H9 (cell line): ENCODE data around the gene CDH13. TPM values are rescaled to one million over a fixed set of nuclear protein-coding genes. Genes with fewer than 3 reads are reported as not detected.

Experiments used
- DNase-seq: peaks from one replicate; pipeline ENCODE4 v3.0.0-alpha.2; 2017
- H2AFZ ChIP-seq: one replicate; pipeline ENCODE4 v1.6.1; 2013; ENCODE audit warnings: mild to moderate bottlenecking, low read length, control low read depth, moderate library complexity
- H2AK5ac ChIP-seq: 2 replicates; pipeline ENCODE4 v1.6.1; 2013; ENCODE audit warnings: low read length, control low read depth, mixed read lengths; ENCODE audit not compliant: insufficient read length
- H2BK120ac ChIP-seq: one replicate; pipeline ENCODE4 v1.6.1; 2013; ENCODE audit warnings: low read depth, mild to moderate bottlenecking, low read length, control low read depth, inconsistent platforms; ENCODE audit not compliant: poor library complexity, severe bottlenecking
- H2BK12ac ChIP-seq: 2 replicates; pipeline ENCODE4 v1.6.1; 2013; ENCODE audit warnings: low read length, control low read depth, mixed read lengths, low read depth; ENCODE audit not compliant: insufficient read length
- H2BK15ac ChIP-seq: 2 replicates; pipeline ENCODE4 v1.6.1; 2013; ENCODE audit warnings: low read depth, low read length, control low read depth
- H2BK20ac ChIP-seq: one replicate; pipeline ENCODE4 v1.6.1; 2013; ENCODE audit warnings: low read depth, mild to moderate bottlenecking, low read length, control low read depth, inconsistent platforms; ENCODE audit not compliant: poor library complexity, severe bottlenecking
- H2BK5ac ChIP-seq: 2 replicates; pipeline ENCODE4 v1.6.1; 2013; ENCODE audit warnings: low read length, control low read depth, mixed read lengths; ENCODE audit not compliant: insufficient read length
- H3K14ac ChIP-seq: 2 replicates; pipeline ENCODE4 v1.6.1; 2013; ENCODE audit warnings: low read length, control low read depth; ENCODE audit not compliant: insufficient read depth
- H3K18ac ChIP-seq: 2 replicates; pipeline ENCODE4 v1.6.1; 2013; ENCODE audit warnings: low read depth, mild to moderate bottlenecking, mixed read lengths, low read length, control low read depth; ENCODE audit not compliant: insufficient read length
- H3K23ac ChIP-seq: 2 replicates; pipeline ENCODE4 v1.6.1; 2013; ENCODE audit warnings: low read length, control low read depth, mixed read lengths, low read depth; ENCODE audit not compliant: insufficient read length
- H3K23me2 ChIP-seq: 2 replicates; pipeline ENCODE4 v1.6.1; 2013; ENCODE audit warnings: low read depth, mild to moderate bottlenecking, mixed read lengths, low read length, control low read depth; ENCODE audit not compliant: insufficient read length, poor library complexity, severe bottlenecking
- H3K27ac ChIP-seq: 2 replicates; pipeline ENCODE4 v1.5.1; 2013; ENCODE audit warnings: low read length, control low read depth, mixed read lengths, low read depth; ENCODE audit not compliant: insufficient read length
- H3K27me3 ChIP-seq: 2 replicates; pipeline ENCODE4 v1.6.1; 2013; ENCODE audit warnings: low read length, control low read depth, inconsistent platforms; ENCODE audit not compliant: insufficient read depth
- H3K4ac ChIP-seq: 2 replicates; pipeline ENCODE4 v1.6.1; 2013; ENCODE audit warnings: low read depth, mild to moderate bottlenecking, control low read depth, inconsistent platforms, low read length, moderate library complexity
- H3K4me1 ChIP-seq: 2 replicates; pipeline ENCODE4 v1.6.1; 2013; ENCODE audit warnings: low read length, control low read depth, inconsistent platforms; ENCODE audit not compliant: insufficient read depth
- H3K4me2 ChIP-seq: 2 replicates; pipeline ENCODE4 v1.6.1; 2013; ENCODE audit warnings: low read length, control low read depth, mixed read lengths; ENCODE audit not compliant: insufficient read length, insufficient read depth
- H3K56ac ChIP-seq: 2 replicates; pipeline ENCODE4 v1.6.1; 2013; ENCODE audit warnings: low read depth, mild to moderate bottlenecking, mixed read lengths, low read length, control low read depth; ENCODE audit not compliant: insufficient read length
- H3K79me1 ChIP-seq: 2 replicates; pipeline ENCODE4 v1.6.1; 2013; ENCODE audit warnings: low read depth, mild to moderate bottlenecking, moderate library complexity, low read length, control low read depth, inconsistent platforms; ENCODE audit not compliant: insufficient read depth, poor library complexity, severe bottlenecking
- H3K79me2 ChIP-seq: 2 replicates; pipeline ENCODE4 v1.6.1; 2013; ENCODE audit warnings: low read length, control low read depth, inconsistent platforms; ENCODE audit not compliant: insufficient read depth
- H3K9ac ChIP-seq: 2 replicates; pipeline ENCODE4 v1.6.1; 2013; ENCODE audit warnings: low read length, control low read depth, mixed read lengths; ENCODE audit not compliant: insufficient read length; ENCODE audit errors: extremely low read depth
- H3K9me3 ChIP-seq: one replicate; pipeline ENCODE4 v1.6.1; 2013; ENCODE audit warnings: low read depth, low read length, inconsistent platforms; ENCODE audit not compliant: control insufficient read depth
- H3T11ph ChIP-seq: one replicate; pipeline ENCODE4 v1.6.1; 2013; ENCODE audit warnings: mild to moderate bottlenecking, low read length, control low read depth, inconsistent platforms
- H4K20me1 ChIP-seq: one replicate; pipeline ENCODE4 v1.6.1; 2013; ENCODE audit not compliant: control insufficient read depth, insufficient read length, insufficient read depth
- H4K5ac ChIP-seq: 2 replicates; pipeline ENCODE4 v1.6.1; 2013; ENCODE audit warnings: low read depth, mild to moderate bottlenecking, mixed read lengths, low read length, control low read depth; ENCODE audit not compliant: insufficient read length
- H4K8ac ChIP-seq: replicated peaks from 2 replicates; pipeline ENCODE4 v1.6.1; 2013; ENCODE audit warnings: low read length, control low read depth, mixed read lengths, low read depth; ENCODE audit not compliant: insufficient read length
- H4K91ac ChIP-seq: 2 replicates; pipeline ENCODE4 v1.6.1; 2013; ENCODE audit warnings: low read depth, mild to moderate bottlenecking, moderate library complexity, mixed read lengths, low read length, control low read depth; ENCODE audit not compliant: insufficient read length
- H3K27ac Mint-ChIP-seq, 3 experiments: 2 replicates in 2 of 3; 3 replicates in 1 of 3; pipeline ENCODE4 v1.8.0; 2020 to 2021; ENCODE audit warnings: mixed read lengths in 3 of 3, mild to moderate bottlenecking in 1 of 3, moderate library complexity in 1 of 3
- H3K27me3 Mint-ChIP-seq: 2 replicates; pipeline ENCODE4 v1.8.0; 2021; ENCODE audit warnings: low read depth, mild to moderate bottlenecking, moderate library complexity, mixed read lengths
- H3K36me3 Mint-ChIP-seq, 3 experiments: 2 replicates in 2 of 3; 3 replicates in 1 of 3; pipeline ENCODE4 v1.8.0; 2020 to 2021; ENCODE audit warnings: low read depth in 3 of 3, mixed read lengths in 3 of 3; ENCODE audit not compliant: insufficient read depth in 1 of 3
- H3K4me1 Mint-ChIP-seq, 2 experiments: 2 replicates each; pipeline ENCODE4 v1.8.0; 2020; ENCODE audit warnings: mixed read lengths in 2 of 2
- H3K4me3 Mint-ChIP-seq, 2 experiments: 2 replicates in 1 of 2; 3 replicates in 1 of 2; pipeline ENCODE4 v1.8.0; 2020 to 2021; ENCODE audit warnings: mild to moderate bottlenecking in 2 of 2, mixed read lengths in 2 of 2, moderate library complexity in 1 of 2
- H3K9me3 Mint-ChIP-seq, 2 experiments: 2 replicates in 1 of 2; 3 replicates in 1 of 2; pipeline ENCODE4 v1.8.0; 2020; ENCODE audit warnings: mild to moderate bottlenecking in 2 of 2, mixed read lengths in 2 of 2, moderate library complexity in 1 of 2
- WGBS: extraction: QIAGEN DNeasy Blood & Tissue Kit; methylation state at CpG from one replicate; pipeline ENCODE4 v1.1.7; 2013; ENCODE audit warnings: missing lambda C conversion rate, low lambda C conversion rate, mixed read lengths; ENCODE audit not compliant: insufficient read length; ENCODE audit errors: extremely low coverage; 5-methylcytosine and 5-hydroxymethylcytosine counted together
- total RNA-seq: library from RNA; stranded (reverse); gene quantifications from 2 replicates; pipeline ENCODE4 v1.2.1, GENCODE V29; 2021
- TF ChIP-seq, protein P1 (sequence below): fragments of 200-600 bp; sonication (generic); conservative IDR thresholded peaks from 3 replicates; pipeline ENCODE4 v1.8.0; 2021; ENCODE audit warnings: antibody characterized with exemption, mild to moderate bottlenecking

CDH13 gene
- total RNA-seq, 1 experiment from 2014 or later = 1.5 TPM

DNA sequence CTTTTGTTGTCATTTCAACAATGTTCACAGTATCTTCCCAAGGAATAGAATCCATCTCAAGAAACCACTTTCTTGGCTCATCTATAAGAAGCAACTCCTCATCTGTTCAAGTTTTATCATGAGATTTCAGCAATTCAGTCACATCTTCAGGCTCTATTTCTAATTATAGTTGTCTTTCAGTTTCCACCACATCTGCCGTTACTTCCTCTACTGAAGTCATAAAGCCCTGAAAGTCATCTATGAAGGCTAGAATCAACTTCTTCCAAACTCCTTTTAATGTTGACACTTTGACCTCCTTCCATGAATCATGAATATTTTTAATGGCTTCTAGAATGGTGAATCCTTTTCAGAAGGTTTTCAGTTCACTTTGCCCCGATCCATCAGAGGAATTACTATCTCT lies 102.1 kb downstream of the CDH13 start:
- DNase-seq = no peak
- Mint-ChIP-seq H3K4me1 (peaks cover 4% of the 10 kb centered on the region in 2 experiments; a peak in 2 of 4 replicates), H3K27me3 (no peaks in the 10 kb centered on the region), H3K9me3 (peaks cover 4 to 10% of the 10 kb centered on the region in 2 experiments; a peak in 3 of 5 replicates), H3K4me3 (no peak overlapping the region), H3K36me3 (peaks cover 0 to 10% (median 0%) of the 10 kb centered on the region in 3 experiments; a peak in 1 of 7 replicates), H3K27ac (no peak overlapping the region)
- Histone ChIP-seq H3K4me1 (0 out of 2 replicates have a peak, but pooled peaks cover 2% of the 10 kb centered on the region), H3K27me3 (no peaks in the 10 kb centered on the region), H3K14ac (no peak overlapping the region), H3K27ac (no peak overlapping the region), H3K9ac (no peak overlapping the region), H3K4ac (no peak overlapping the region), H3K23ac (no peak overlapping the region), H3K79me2 (no peaks in the 10 kb centered on the region), H2BK120ac (no peak overlapping the region), H3K56ac (no peak overlapping the region), H2BK5ac (no peak overlapping the region), H2AK5ac (no peak overlapping the region), H4K5ac (no peak overlapping the region), H3K4me2 (no peak overlapping the region), H3T11ph (no peak overlapping the region), H2AFZ (no peak overlapping the region), H3K9me3 (no peaks in the 10 kb centered on the region), H2BK12ac (no peak overlapping the region), H4K91ac (no peak overlapping the region), H3K23me2 (no peaks in the 10 kb centered on the region), H3K18ac (no peak overlapping the region), H2BK15ac (no peak overlapping the region), H4K8ac (no peak overlapping the region), H3K79me1 (no peaks in the 10 kb centered on the region), H4K20me1 (no peaks in the 10 kb centered on the region), H2BK20ac (no peak overlapping the region)
- TF ChIP-seq, protein P1, sequence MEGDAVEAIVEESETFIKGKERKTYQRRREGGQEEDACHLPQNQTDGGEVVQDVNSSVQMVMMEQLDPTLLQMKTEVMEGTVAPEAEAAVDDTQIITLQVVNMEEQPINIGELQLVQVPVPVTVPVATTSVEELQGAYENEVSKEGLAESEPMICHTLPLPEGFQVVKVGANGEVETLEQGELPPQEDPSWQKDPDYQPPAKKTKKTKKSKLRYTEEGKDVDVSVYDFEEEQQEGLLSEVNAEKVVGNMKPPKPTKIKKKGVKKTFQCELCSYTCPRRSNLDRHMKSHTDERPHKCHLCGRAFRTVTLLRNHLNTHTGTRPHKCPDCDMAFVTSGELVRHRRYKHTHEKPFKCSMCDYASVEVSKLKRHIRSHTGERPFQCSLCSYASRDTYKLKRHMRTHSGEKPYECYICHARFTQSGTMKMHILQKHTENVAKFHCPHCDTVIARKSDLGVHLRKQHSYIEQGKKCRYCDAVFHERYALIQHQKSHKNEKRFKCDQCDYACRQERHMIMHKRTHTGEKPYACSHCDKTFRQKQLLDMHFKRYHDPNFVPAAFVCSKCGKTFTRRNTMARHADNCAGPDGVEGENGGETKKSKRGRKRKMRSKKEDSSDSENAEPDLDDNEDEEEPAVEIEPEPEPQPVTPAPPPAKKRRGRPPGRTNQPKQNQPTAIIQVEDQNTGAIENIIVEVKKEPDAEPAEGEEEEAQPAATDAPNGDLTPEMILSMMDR = no peak
- no CpG with 5 or more reads among the region's 2 CpGs for WGBS
